ENCODE results near the gene CEACAM18. TPM values are rescaled to one million over a fixed set of nuclear protein-coding genes. Genes with fewer than 3 reads are reported as not detected.

The CEACAM18 gene
- not detected for total RNA-seq (ENCODE audit: unreplicated experiment)
- long read RNA-seq, result 0 reads

- Mint-ChIP-seq H3K4me3 (ENCODE audit: unreplicated experiment) (no peak within 1 kb of the TSS), H3K36me3 (ENCODE audit: low read depth, unreplicated experiment) (peaks cover 9% of the 10 kb centered on the region), H3K4me1 (ENCODE audit: unreplicated experiment) (no peaks in the 10 kb centered on the region), H3K27me3 (ENCODE audit: unreplicated experiment) (peaks cover 6% of the 10 kb centered on the region), H3K27ac (ENCODE audit: unreplicated experiment) (no peak within 1 kb of the TSS), H3K9me3 (ENCODE audit: unreplicated experiment) (no peaks in the 10 kb centered on the region)
- no peak for DNase-seq (ENCODE audit: low spot score)
- TF ChIP-seq, protein P1, sequence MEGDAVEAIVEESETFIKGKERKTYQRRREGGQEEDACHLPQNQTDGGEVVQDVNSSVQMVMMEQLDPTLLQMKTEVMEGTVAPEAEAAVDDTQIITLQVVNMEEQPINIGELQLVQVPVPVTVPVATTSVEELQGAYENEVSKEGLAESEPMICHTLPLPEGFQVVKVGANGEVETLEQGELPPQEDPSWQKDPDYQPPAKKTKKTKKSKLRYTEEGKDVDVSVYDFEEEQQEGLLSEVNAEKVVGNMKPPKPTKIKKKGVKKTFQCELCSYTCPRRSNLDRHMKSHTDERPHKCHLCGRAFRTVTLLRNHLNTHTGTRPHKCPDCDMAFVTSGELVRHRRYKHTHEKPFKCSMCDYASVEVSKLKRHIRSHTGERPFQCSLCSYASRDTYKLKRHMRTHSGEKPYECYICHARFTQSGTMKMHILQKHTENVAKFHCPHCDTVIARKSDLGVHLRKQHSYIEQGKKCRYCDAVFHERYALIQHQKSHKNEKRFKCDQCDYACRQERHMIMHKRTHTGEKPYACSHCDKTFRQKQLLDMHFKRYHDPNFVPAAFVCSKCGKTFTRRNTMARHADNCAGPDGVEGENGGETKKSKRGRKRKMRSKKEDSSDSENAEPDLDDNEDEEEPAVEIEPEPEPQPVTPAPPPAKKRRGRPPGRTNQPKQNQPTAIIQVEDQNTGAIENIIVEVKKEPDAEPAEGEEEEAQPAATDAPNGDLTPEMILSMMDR (IDR thresholded peaks at IDR 0.05; ENCODE audit: unreplicated experiment), result no peak
These were observed at the start of gene CEACAM18 for GRCh38 chr19:51478381-51479234. Gene CEACAM18 (plus strand): TSS chr19:51478539.

- Mint-ChIP-seq H3K27me3 (ENCODE audit: unreplicated experiment) (peaks cover 6% of the 10 kb centered on the region), H3K9me3 (ENCODE audit: unreplicated experiment) (no peaks in the 10 kb centered on the region), H3K27ac (ENCODE audit: unreplicated experiment) (no peak overlapping the region), H3K36me3 (ENCODE audit: low read depth, unreplicated experiment) (no peaks in the 10 kb centered on the region), H3K4me3 (ENCODE audit: unreplicated experiment) (no peak overlapping the region), H3K4me1 (ENCODE audit: unreplicated experiment) (no peaks in the 10 kb centered on the region)
- TF ChIP-seq, protein P1 (IDR thresholded peaks at IDR 0.05; ENCODE audit: unreplicated experiment), result no peak
- DNase-seq (ENCODE audit: low spot score), result no peak
These were observed 48.1 kb upstream of the CEACAM18 start for GRCh38 chr19:51430221-51430620.

GRCh38 chr19:51431124-51431523 lies 47.2 kb upstream of the CEACAM18 start:
- Mint-ChIP-seq H3K4me1 (ENCODE audit: unreplicated experiment) (no peaks in the 10 kb centered on the region), H3K27ac (ENCODE audit: unreplicated experiment) (no peak overlapping the region), H3K9me3 (ENCODE audit: unreplicated experiment) (no peaks in the 10 kb centered on the region), H3K27me3 (ENCODE audit: unreplicated experiment) (peaks cover 4% of the 10 kb centered on the region), H3K36me3 (ENCODE audit: low read depth, unreplicated experiment) (no peaks in the 10 kb centered on the region), H3K4me3 (ENCODE audit: unreplicated experiment) (no peak overlapping the region)
- DNase-seq (ENCODE audit: low spot score), result no peak
- TF ChIP-seq, protein P1 (IDR thresholded peaks at IDR 0.05; ENCODE audit: unreplicated experiment), result no peak

DNA sequence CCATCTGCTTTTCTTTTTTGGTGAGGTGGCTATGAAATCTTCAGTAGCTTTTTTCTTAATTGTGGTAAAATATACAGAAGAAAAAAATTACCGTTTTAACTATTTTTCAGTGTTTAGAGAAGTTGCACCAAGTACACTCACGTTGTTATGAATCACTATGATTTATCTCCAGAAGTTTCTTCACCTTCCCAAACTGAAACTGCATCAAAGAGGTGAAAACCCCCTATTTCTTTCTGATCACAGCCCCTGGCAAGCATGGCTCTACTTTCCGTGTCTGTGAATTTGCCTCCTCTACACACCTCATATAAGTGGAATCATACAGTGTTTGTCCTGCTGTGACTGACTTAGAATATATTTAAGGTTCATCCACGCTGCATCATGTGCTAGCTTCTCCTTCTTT lies 45.3 kb upstream of the CEACAM18 start:
- Mint-ChIP-seq H3K27ac (ENCODE audit: unreplicated experiment) (no peak overlapping the region), H3K27me3 (ENCODE audit: unreplicated experiment) (peaks cover 4% of the 10 kb centered on the region), H3K36me3 (ENCODE audit: low read depth, unreplicated experiment) (no peaks in the 10 kb centered on the region), H3K4me1 (ENCODE audit: unreplicated experiment) (no peaks in the 10 kb centered on the region), H3K4me3 (ENCODE audit: unreplicated experiment) (no peak overlapping the region), H3K9me3 (ENCODE audit: unreplicated experiment) (no peaks in the 10 kb centered on the region)
- DNase-seq (ENCODE audit: low spot score), result no peak
- TF ChIP-seq, protein P1 (IDR thresholded peaks at IDR 0.05; ENCODE audit: unreplicated experiment), result no peak

- no peak for DNase-seq (ENCODE audit: low spot score)
- TF ChIP-seq, protein P1 (IDR thresholded peaks at IDR 0.05; ENCODE audit: unreplicated experiment), result no peak
These were observed 43.9 kb upstream of the CEACAM18 start for GRCh38 chr19:51434456-51434855.

More at GRCh38 chr19:51434456-51434855, 43.9 kb upstream of the CEACAM18 start:
- H3K4me3 Mint-ChIP-seq (ENCODE audit: unreplicated experiment), result no peak overlapping the region
- H3K4me1 Mint-ChIP-seq (ENCODE audit: unreplicated experiment), result peaks cover under 1% of the 10 kb centered on the region
- no peaks in the 10 kb centered on the region for H3K36me3 Mint-ChIP-seq (ENCODE audit: low read depth, unreplicated experiment)
- no peaks in the 10 kb centered on the region for H3K9me3 Mint-ChIP-seq (ENCODE audit: unreplicated experiment)
- H3K27me3 Mint-ChIP-seq (ENCODE audit: unreplicated experiment), result peaks cover 4% of the 10 kb centered on the region
- H3K27ac Mint-ChIP-seq (ENCODE audit: unreplicated experiment), result no peak overlapping the region
